Vagina (tissue), 2 donors: ENCODE measurements around the gene CRACDL. TPM values are rescaled to one million over a fixed set of nuclear protein-coding genes. Genes with fewer than 3 reads are reported as not detected.
A peak's percentile ranks its signal among the peaks of the same experiment; 100 is the strongest.

Source experiments
- DNase-seq, 2 donors: peaks; one replicate each; pipeline ENCODE4 v3.0.0-alpha.2; 2017; ENCODE audit errors: extremely low spot score in 2 of 2
- H3K27ac ChIP-seq: fragments of 200-600 bp; sonication (generic); one replicate; pipeline ENCODE4 v1.5.1; 2019
- H3K27me3 ChIP-seq: fragments of 200-600 bp; sonication (generic); one replicate; pipeline ENCODE4 v1.5.1; 2019
- H3K36me3 ChIP-seq, 2 donors: fragments of 200-600 bp; sonication (generic); one replicate each; pipeline ENCODE4 v1.5.1; 2017 to 2019
- H3K4me1 ChIP-seq: fragments of 200-600 bp; sonication (generic); one replicate; pipeline ENCODE4 v1.5.1; 2019
- H3K4me3 ChIP-seq, 2 donors: fragments of 200-600 bp; sonication (generic); 1 replicate in 1 of 2; 2 replicates in 1 of 2; pipeline ENCODE4 v1.5.1; 2016 to 2019
- H3K9me3 ChIP-seq: fragments of 200-600 bp; sonication (generic); one replicate; pipeline ENCODE4 v1.5.1; 2019
- CTCF ChIP-seq, 3 experiments: fragments of 450-650 bp in 2 of 3; fragments of 200-600 bp in 1 of 3; sonication (generic) in 1 of 3; IDR thresholded peaks; one replicate each; pipeline ENCODE4 v1.5.1; 2017 to 2019; ENCODE audit warnings: antibody characterized with exemption in 3 of 3, mild to moderate bottlenecking in 2 of 3, moderate library complexity in 2 of 3
- POLR2A ChIP-seq, 2 donors: fragments of 450-650 bp; IDR thresholded peaks; one replicate each; pipeline ENCODE4 v1.6.1; 2017; ENCODE audit warnings: antibody characterized with exemption in 2 of 2, mild to moderate bottlenecking in 2 of 2, moderate library complexity in 2 of 2
- POLR2AphosphoS5 ChIP-seq, 2 donors: sonication (generic); formaldehyde crosslinking; IDR thresholded peaks; one replicate each; pipeline ENCODE4 v1.9.0; 2017; ENCODE audit warnings: antibody characterized with exemption in 2 of 2, mild to moderate bottlenecking in 2 of 2, low read depth in 1 of 2; ENCODE audit not compliant: insufficient read depth in 1 of 2
- intact Hi-C: fragments of 100-400 bp; cut with DNase I; formaldehyde crosslinking; loops from one replicate; pipeline ENCODE4 v1.15.1; 2023
- total RNA-seq: library from RNA; depleted of rRNA; stranded (reverse); fragments of >200 nt; gene quantifications from one replicate; pipeline ENCODE4 v1.2.3, GENCODE V29; 2016

Gene CRACDL
- total RNA-seq, 1 donor from 2014 or later = 6.4 TPM

GRCh38 chr2:98937906-98938305 is 1.9 kb upstream of the CRACDL start:
- no peaks in the 10 kb centered on the region for H3K27me3 ChIP-seq
- no peak overlapping the region for H3K4me3 ChIP-seq
- no peak for TF ChIP-seq CTCF (IDR thresholded peaks at IDR 0.05)

GRCh38 chr2:98936353-98937351 is 627 bp upstream of the CRACDL start:
- no peaks in the 10 kb centered on the region for H3K27me3 ChIP-seq
- H3K9me3 ChIP-seq = no peaks in the 10 kb centered on the region
- no peak for DNase-seq
- H3K27ac ChIP-seq = no peak overlapping the region
- peak overlapping the region; percentile 45 to 55 for H3K4me3 ChIP-seq
- H3K36me3 ChIP-seq = no peaks in the 10 kb centered on the region
- TF ChIP-seq CTCF (IDR thresholded peaks at IDR 0.05) (no peak), POLR2AphosphoS5 (IDR thresholded peaks at IDR 0.05; ENCODE audit: insufficient read depth in 1 of 2, low read depth in 1 of 2) (no peak), POLR2A (IDR thresholded peaks at IDR 0.05) (no peak)
- H3K4me1 ChIP-seq = peaks cover 21% of the 10 kb centered on the region
- intact Hi-C loops = no loop called here

More at GRCh38 chr2:98937906-98938305, 1.9 kb upstream of the CRACDL start:
- Histone ChIP-seq H3K9me3 (no peaks in the 10 kb centered on the region), H3K36me3 (no peaks in the 10 kb centered on the region), H3K4me1 (peaks cover 21% of the 10 kb centered on the region), H3K27ac (no peak overlapping the region)
- no peak for DNase-seq
- intact Hi-C loops = no loop called here

- no peak for DNase-seq
- TF ChIP-seq POLR2A (IDR thresholded peaks at IDR 0.05) (no peak), CTCF (IDR thresholded peaks at IDR 0.05) (no peak), POLR2AphosphoS5 (IDR thresholded peaks at IDR 0.05; ENCODE audit: insufficient read depth in 1 of 2, low read depth in 1 of 2) (no peak)
- H3K27me3 ChIP-seq = no peaks in the 10 kb centered on the region
- H3K4me3 ChIP-seq = peak overlapping the region; percentile 45 to 55
- no peak overlapping the region for H3K27ac ChIP-seq
- peaks cover 21% of the 10 kb centered on the region for H3K4me1 ChIP-seq
- H3K9me3 ChIP-seq = no peaks in the 10 kb centered on the region
- intact Hi-C loops = no loop called here
- no peaks in the 10 kb centered on the region for H3K36me3 ChIP-seq
These were observed 784 bp downstream of the CRACDL start for GRCh38 chr2:98935111-98935770.

- no peaks in the 10 kb centered on the region for H3K9me3 ChIP-seq
- H3K4me3 ChIP-seq = no peak overlapping the region
- H3K36me3 ChIP-seq = no peaks in the 10 kb centered on the region
- TF ChIP-seq POLR2AphosphoS5 (IDR thresholded peaks at IDR 0.05; ENCODE audit: insufficient read depth in 1 of 2, low read depth in 1 of 2) (no peak), POLR2A (IDR thresholded peaks at IDR 0.05) (no peak), CTCF (IDR thresholded peaks at IDR 0.05) (no peak)
- DNase-seq = no peak
- peaks cover 21% of the 10 kb centered on the region for H3K4me1 ChIP-seq
- H3K27ac ChIP-seq = no peak overlapping the region
- H3K27me3 ChIP-seq = no peaks in the 10 kb centered on the region
- intact Hi-C loops = no loop called here
These were observed 3.2 kb downstream of the CRACDL start for GRCh38 chr2:98932778-98933343.
